ENCODE measurements around the gene DMP1.

- TF ChIP-seq YY1 (IDR thresholded peaks at IDR 0.05; ENCODE audit: insufficient read depth, insufficient read length) (no peak), ZNF274 (IDR thresholded peaks at IDR 0.05; ENCODE audit: low read depth, low read length) (no peak)
Measured at GRCh38 chr4:87697945-87698344, 47.9 kb downstream of the DMP1 start.
